Measurements from ENCODE around the gene GNB2. TPM values are rescaled to one million over a fixed set of nuclear protein-coding genes. Genes with fewer than 3 reads are reported as not detected.

The GNB2 gene
- total and polyA plus RNA-seq, 2 of the 13 experiments (the other 11 are each of a cell fraction or from before 2014, with no cell fraction given): 48.3 to 67.1 TPM

- peak; percentile 18; the same call in 1 of the 2 replicates for TF ChIP-seq ZNF609 (CRISPR knock-in tag; IDR thresholded peaks at IDR 0.05; ENCODE audit: borderline replicate concordance)
- TF ChIP-seq CREB3 (CRISPR knock-in tag; IDR thresholded peaks at IDR 0.05): peak; percentile 27; the same call in 1 of the 2 replicates
- TF ChIP-seq PATZ1 (CRISPR knock-in tag; IDR thresholded peaks at IDR 0.05): peak; percentile 80
- TF ChIP-seq ZNF292 (CRISPR knock-in tag; IDR thresholded peaks at IDR 0.05; ENCODE audit: borderline replicate concordance, low read depth): peak; percentile 48; the same call in 1 of the 2 replicates
- TF ChIP-seq ZNF101 (CRISPR knock-in tag; IDR thresholded peaks at IDR 0.05; ENCODE audit: borderline replicate concordance, low read depth): no peak
- TF ChIP-seq ZBTB10 (CRISPR knock-in tag; IDR thresholded peaks at IDR 0.05; ENCODE audit: borderline replicate concordance): peak; percentile 69; the same call in 1 of the 2 replicates
- no peak; the same call in 1 of the 2 replicates for TF ChIP-seq GFI1 (CRISPR knock-in tag; IDR thresholded peaks at IDR 0.05; ENCODE audit: borderline replicate concordance)
- TF ChIP-seq RELA (CRISPR knock-in tag; IDR thresholded peaks at IDR 0.05): 0 out of 2 replicates have a peak, but pooled peaks have one; percentile 25
- TF ChIP-seq KLF16 (CRISPR knock-in tag; IDR thresholded peaks at IDR 0.05): no peak
- TF ChIP-seq ZGPAT (CRISPR knock-in tag; IDR thresholded peaks at IDR 0.05): no peak; the same call in 1 of the 2 replicates
- peak; percentile 60; the same call in 1 of the 2 replicates for TF ChIP-seq MED1 (CRISPR knock-in tag; IDR thresholded peaks at IDR 0.05)
- no peak for TF ChIP-seq XBP1 (CRISPR knock-in tag; IDR thresholded peaks at IDR 0.05)
- TF ChIP-seq NR2F1 (CRISPR knock-in tag; IDR thresholded peaks at IDR 0.05): peak; percentile 20 to 24; a peak in 1 of 4 replicates
- TF ChIP-seq ZNF543 (CRISPR knock-in tag; IDR thresholded peaks at IDR 0.05): peak; percentile 92; the same call in 1 of the 2 replicates
- peak; percentile 70 for TF ChIP-seq MEIS2 (CRISPR knock-in tag; IDR thresholded peaks at IDR 0.05)
- no peak for TF ChIP-seq ZNF253 (CRISPR knock-in tag; IDR thresholded peaks at IDR 0.05; ENCODE audit: borderline replicate concordance)
- TF ChIP-seq ZSCAN22 (CRISPR knock-in tag; IDR thresholded peaks at IDR 0.05): peak; percentile 50; the same call in 1 of the 2 replicates
These were observed 31.8 kb downstream of the GNB2 start (continued) for GRCh38 chr7:100705320-100705752.
